GM21447 (cell line): Measurements from ENCODE around the gene ZNF778.

Experiments
- ATAC-seq: cut with Tn5 transposase; IDR thresholded peaks from one replicate; pipeline ENCODE4 v1.9.1; 2021; ENCODE audit not compliant: unreplicated experiment

ZNF778 gene

DNA sequence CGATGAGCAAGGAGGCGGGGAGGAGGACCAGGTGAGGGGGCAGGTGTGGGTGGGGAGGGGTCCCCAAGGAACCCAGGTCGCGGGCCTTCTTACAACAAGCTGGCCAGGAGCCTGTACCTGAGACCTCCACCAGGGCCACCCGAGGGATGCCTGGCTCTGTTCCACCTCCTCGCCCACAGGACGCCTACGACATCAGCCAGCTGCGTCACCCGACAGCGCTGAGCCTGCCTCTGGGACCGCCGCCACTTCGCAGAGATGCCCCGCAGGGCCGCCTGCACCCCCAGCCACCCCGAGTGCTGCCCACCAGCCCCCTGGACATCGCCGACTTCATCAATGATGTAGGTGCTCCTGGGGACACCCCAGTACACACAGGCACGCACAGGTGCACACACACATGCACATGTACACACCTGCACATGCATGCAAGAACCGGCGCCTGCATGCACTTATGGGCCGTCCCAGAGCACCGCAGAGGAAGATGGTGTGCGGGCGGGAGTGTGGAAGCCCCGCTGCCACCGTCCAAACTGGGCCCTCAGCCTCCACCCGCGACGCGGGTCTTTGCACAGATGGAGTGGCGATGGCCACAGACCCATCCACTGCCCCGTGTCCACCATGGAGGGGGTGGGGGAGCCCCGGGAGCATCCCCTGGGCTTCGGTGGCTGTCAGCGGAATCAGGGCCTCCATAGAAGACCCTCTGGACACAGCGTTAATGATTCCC is 23.8 kb upstream of the ZNF778 start:
- ATAC-seq, result no peak

- no peak for ATAC-seq
Observed at GRCh38 chr16:89194340-89195311, 22.9 kb upstream of the ZNF778 start.

GRCh38 chr16:89195521-89196171 is 21.9 kb upstream of the ZNF778 start:
- no peak for ATAC-seq

DNA sequence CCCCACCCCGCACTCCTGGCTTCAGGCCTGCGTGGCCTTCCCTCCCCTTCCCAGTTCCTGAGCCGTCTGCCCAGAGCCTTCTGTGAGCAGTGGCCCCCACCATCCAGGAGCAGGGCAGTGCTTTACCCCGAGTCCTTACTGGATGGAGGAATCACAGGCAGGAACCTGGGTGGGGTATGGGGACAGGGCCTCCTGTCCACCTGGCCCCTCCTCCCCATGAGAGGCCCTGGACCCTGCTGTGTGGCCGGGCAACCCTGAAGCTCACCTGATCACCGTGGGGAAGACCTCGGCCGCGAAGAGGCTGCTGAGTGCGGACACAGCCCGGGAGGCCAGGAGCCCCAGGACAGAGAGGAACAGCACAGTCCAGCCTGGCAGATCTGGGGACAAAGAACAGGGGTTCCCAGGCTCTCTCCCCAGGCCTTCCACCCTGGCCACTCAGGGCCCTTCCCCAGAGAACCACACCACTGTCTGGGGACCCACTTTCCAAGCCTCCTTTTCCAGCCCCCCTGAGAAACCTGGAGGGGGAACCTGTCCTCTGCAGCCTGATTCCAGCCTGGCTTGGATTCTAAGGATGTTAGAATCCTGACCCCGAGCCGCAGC is 20.4 kb upstream of the ZNF778 start:
- no peak for ATAC-seq

GRCh38 chr16:89197633-89198416 is 19.7 kb upstream of the ZNF778 start:
- no peak for ATAC-seq

- ATAC-seq, result no peak
Observed at GRCh38 chr16:89198417-89199240, 18.9 kb upstream of the ZNF778 start.

GRCh38 chr16:89199241-89200123 is 18.0 kb upstream of the ZNF778 start:
- ATAC-seq, result no peak

- no peak for ATAC-seq
Observed at GRCh38 chr16:89200124-89200849, 17.2 kb upstream of the ZNF778 start, which contains the start of gene SLC22A31. Gene SLC22A31, minus strand, starts transcription at chr16:89200537. Its CDS starts 36 bp downstream, at chr16:89200501.

DNA sequence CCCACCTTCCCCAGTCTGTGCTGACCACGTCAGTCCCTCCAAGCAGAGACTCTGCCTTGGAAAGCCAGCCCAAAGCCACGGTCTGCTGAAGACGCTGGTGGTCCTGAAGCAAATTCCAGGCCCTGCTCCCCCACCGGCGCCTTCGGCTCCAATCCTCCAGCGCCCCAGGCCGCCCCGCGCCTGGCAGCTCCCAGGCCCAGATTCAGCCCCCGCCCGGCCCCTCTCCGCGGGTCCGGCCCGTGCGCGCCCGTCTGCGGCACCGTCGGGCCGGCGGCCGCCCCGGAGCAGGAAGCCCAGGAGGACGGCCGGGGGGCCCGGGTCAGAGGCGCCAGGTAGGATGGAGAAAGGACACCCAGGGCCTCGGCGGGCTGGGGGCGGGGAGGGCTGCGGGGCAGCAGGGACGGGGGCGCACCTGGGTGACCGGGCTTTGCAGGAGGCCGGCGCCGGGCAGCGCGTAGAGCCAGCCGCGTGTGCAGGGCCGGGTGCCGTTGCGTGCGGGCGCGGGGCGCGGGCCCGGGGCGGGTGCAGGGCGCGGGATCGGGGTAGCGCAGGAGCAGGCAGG is 16.6 kb upstream of the ZNF778 start:
- no peak for ATAC-seq

DNA sequence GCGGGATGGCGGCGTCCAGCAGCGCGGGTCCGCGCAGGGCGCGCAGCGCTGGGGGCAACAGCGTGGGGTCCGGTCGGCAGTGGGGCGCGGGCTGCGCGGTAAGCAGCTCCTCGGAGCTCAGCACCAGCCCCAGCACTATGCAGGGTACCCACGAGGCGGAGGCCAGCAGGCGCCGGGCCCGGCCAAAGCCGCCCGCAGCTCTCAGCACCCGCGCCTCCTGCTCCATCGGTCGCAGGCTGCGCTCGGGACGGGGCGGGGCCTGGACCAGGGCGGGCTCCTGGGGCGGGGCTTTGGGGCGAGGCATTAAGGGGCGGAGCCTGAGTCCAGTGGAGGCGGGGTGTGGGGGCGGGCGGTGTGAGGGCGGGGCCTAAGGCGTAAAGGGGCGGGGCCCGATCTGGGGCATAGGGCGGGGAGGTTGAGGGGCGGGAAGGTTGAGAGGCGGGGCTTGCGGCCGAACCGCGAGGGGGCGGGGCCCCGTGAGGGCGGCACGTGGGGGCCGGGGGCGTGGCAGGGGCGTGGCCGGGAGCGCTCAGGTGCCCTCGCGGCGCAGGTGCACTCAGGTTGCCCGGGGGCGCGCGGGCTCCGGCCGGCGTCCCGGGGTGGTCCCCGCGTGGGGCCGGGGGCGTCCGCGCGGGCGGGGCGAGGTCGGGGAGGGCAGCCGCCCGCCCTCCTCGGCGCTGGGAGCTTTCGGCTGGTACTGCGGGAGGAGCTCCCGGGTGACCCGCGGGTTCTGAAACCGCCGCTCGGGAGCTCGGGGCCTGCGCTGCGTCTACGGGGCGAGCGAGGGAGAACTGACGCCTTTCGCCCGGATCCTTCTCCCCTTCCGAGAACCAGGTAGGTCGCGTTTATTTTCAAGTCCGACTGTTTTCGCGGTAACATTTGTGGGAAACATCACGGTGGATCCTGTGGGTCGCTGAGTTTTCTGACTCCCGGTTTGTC is 15.8 kb upstream of the ZNF778 start:
- ATAC-seq, result no peak

GRCh38 chr16:89202422-89203215 is 14.9 kb upstream of the ZNF778 start:
- ATAC-seq, result no peak

DNA sequence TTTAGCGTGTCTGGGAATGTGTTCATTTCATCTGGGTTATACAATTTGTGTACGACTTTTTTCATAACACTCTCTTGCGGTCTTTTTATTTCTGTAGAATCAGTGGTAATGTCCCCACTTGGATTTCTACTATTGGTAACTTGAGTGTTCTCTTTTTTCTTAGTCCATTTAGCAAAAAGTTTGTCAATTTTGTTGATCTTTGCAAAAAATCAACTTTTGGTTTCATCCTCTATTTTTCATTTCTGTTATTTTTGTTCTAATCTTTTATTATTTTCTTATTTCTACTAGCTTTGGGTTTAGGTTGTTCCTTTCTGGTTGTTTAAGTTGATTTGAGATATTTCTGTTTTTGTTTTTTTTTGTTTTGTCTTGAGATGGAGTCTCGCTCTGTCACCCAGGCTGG is 9.5 kb upstream of the ZNF778 start:
- no peak for ATAC-seq

GRCh38 chr16:89209522-89210044 is 7.9 kb upstream of the ZNF778 start:
- ATAC-seq, result no peak

DNA sequence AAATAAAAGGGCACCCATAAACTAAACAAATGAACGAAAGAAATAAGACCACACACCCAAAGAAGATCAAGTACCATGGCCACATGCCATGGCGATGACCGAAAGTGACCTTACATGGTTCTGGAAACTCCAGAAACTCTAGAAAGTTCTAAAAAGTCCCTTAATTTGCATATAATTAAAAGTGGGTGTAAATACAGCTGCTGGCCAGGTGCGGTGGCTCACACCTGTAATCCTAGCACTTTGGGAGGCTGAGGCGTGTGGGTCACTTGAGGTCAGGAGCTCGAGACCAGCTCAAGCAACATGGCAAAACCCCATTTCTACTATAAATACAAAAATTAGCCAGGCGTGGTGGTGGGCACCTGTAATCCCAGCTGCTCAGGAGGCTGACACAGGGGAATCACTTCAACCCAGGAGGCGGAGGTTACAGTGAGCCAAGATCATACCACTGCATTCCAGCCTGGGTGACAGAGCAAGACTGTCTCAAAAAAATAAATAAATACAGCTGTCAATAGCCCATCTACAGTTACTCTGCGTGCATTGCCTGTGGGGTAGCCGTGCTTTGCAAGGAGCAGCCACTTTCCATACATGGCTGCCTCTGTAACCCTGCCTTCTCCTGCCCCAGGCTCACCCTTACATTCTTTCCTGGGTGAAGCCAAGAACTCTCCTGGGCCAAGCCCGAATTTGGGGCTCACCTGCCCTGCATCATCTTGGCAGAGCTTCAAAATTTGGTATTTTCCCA is 7.2 kb upstream of the ZNF778 start:
- ATAC-seq, result no peak
